T-helper 1 cell (primary cell): ENCODE results near the gene GRIN2C.

Experiments used
- DNase-seq, 5 donors: peaks; one replicate each; pipeline ENCODE4 v3.0.0-alpha.2; 2012 to 2020

The GRIN2C gene

GRCh38 chr17:74818291-74818938 is 41.3 kb downstream of the GRIN2C start:
- no peak for DNase-seq

DNA sequence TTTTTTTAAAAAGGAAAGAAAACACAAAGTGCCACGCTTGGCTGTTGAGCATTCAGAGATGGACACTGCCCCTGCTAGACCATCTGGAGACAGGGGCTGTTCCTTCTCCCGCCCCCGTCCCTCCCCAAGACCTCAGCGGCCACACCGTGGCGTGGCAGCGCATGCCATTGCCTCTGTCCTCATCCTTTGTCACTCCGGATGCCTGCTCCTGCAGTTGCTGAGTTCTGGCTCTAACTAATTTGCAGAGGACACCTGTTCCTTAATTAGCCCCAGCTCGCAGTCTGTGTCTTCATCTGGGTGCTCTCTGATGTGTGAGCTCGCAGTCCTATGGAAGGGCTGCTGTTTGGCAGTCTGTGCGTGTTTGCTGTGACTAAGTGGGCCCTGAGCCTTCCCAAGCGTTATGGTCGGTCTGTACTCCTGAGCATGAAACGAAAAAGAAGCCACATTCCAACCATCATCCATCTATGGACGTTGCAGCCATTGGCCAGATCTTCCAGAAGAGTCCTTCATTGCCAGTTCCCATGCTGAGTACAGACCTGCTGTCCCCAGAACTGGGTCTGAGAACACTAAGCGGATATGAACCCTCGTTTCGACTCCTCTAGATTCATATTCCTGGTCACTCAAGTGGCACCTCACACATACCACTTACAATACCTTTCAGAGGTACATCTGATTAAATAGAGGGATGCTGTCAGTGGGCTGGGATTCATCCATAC is 42.6 kb downstream of the GRIN2C start:
- no peak for DNase-seq

GRCh38 chr17:74815550-74816370 is 43.9 kb downstream of the GRIN2C start:
- DNase-seq, result no peak

DNA sequence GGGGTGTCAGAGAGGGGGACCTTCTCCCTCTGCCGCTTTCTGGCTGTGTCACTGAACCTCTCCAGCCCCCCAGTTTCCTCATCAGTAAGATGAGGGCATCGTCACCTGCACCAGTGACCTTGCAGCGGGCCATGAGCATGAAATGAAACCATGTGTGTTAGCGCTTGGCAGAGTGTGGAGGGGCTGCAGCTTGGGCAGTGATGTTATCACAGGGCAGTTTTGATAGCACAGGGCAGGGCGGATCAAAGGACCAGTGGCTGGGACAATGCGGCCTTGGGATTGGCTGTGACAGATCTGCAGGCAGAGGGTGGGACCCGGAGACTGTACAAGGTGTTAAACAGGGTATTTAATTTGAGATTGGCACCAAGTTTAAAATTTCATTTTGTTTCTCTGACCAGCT is 44.6 kb downstream of the GRIN2C start:
- DNase-seq, result no peak

DNA sequence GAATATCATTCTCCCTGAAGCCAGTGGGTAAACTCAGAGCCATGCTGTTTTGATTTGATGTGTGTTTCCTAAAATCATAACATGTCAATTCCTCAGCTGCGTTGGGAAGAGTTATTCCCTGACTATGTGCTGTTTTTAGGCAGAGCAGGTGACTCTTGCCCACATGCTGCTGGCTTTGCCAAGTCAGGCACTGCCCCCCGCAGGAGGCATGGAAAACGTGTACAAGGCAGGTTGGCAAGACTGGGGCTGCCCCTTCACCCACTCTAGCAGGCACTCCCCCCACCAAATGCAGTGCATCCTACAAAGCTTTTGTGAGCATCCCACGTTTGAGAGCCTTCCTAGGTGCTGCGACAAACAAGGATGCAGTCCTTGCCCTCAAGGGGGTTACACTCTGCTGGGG is 45.2 kb downstream of the GRIN2C start:
- no peak for DNase-seq

- DNase-seq, result no peak
These were observed 47.3 kb downstream of the GRIN2C start for GRCh38 chr17:74812109-74813009.

DNA sequence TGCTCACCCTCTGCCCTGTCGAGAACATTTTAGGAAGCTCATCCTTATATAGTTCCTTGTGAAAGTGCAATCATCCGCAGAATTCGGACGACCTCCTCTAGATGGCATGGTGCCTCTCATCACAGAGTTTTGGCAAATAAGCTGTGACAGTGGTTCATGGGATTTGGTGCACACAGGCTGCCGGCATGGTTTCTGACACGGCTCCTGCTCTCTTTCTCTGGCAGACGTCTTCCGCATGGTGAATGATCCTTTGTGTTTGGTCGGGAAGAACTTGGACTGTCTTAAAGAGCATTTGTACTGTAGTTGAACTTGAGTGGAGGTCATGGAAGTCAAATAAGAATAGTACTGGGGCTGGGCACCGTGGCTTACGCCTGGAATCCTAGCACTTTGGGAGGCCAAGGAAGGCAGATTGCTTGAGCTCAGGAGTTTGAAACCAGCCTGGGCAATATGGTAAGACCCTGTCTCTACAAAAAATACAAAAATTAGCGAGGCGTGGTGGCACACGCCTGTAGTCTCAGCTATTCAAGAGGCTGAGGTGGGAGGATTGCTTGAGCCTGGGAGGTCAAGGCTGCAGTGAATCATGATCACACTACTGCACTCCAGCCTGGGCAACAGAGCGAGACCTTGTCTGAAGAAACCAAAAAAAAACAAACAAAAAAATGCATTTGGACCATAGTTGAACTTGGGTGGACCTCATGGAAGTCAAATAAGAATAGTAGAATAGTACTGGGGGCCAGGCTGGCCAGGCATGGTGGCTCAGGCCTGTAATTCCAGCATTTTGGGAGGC is 48.8 kb downstream of the GRIN2C start:
- DNase-seq, result no peak

GRCh38 chr17:74808714-74809430 is 50.8 kb downstream of the GRIN2C start:
- no peak for DNase-seq

DNA sequence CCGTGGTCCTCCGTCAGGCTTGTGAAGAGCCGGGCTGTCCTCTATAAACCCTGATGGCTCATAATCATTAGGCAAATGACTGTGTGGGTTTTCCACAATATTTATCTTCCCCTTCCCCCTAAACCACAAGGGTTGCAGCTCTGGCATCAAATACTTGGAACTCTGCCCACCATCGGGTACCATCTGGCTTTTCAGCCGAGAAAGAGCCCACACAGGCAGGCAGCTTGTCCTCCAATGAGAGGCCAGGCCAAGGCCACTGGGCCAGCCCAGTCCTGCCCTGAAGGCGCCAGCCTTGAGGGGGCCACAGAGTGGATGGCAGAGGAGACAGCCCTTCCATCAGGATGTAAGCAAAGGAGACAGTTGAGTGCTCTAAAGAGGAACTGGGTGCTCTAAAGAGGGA is 51.8 kb downstream of the GRIN2C start:
- DNase-seq, result no peak

DNA sequence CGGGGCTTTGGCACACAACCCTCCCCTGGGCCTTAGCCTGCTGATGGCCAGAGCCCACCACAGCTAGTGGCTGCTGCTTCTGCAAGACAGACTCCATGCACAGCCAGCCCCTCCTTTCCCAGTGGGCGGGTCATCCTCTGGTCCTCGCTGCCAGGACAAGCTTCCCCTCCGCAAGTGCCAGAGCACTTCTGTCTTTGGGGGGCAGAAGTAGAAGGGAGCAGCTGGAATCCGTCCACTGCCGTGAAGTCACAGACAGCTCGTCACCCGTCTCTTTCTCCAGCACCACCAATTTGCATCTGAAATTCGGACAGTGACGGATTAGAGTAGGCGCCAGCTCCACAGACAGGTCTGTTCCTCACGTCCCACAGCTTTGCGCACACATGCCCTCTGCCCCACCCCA is 52.2 kb downstream of the GRIN2C start:
- DNase-seq, result no peak

DNA sequence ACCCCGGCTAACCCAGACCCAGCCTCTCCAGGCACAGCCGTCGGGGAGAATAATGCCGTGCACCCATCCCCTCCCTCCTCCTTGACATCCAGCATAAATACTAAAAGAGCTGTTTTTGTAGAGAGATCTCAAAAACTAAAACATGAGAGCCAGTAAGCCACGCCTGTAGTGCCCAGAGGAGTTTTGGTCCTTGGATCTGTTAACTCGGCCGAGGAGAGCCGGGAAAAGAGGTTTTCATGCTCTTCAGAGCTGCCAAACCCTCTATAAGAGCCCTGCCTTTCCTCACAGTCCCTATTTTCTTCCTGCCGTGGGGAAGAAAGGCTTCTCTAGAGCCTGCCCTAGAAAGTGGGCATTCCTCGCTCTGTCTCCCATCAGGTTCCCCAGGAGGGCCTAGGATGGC is 53.4 kb downstream of the GRIN2C start:
- DNase-seq, result no peak

DNA sequence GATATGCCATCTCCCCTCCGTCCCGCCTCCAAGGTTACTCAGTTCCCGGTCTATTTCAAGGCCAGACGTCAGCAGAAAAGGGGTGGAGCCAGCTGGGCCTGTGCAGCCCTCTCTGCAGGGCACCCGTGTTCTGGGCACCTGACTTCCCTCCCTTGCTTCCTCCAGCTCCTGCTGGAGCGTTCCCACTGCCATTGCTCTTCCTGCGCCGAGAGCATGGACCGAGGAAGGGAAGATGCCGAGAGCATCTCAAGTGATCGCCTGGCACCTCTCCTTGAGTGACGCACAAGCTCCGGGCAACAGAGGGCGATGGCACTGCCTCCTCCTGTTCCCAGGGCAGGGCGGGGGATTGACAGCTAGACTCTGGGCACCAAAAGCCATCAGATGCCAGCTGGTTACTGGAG is 54.1 kb downstream of the GRIN2C start:
- no peak for DNase-seq

DNA sequence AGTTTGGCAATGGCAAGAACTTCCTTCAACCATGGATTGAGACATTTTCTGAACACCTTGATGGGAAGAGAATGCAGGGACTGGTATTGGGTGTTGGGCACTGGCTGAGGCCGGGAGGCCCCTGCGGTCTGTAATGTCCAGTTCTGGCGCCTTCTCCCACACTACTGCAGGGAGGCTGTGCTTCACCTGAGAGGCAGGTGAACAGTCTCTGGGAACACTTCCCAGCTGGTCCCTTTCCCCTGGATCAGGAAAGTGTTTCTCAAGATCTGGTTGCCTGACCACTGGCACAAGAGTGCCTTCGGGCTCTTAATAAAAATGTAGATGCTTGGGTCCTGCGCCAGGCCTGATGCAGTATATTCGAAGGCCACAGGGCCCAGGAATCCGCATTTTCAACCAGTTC is 55.0 kb downstream of the GRIN2C start:
- no peak for DNase-seq

GRCh38 chr17:74803971-74804370 is 55.7 kb downstream of the GRIN2C start:
- DNase-seq, result no peak

DNA sequence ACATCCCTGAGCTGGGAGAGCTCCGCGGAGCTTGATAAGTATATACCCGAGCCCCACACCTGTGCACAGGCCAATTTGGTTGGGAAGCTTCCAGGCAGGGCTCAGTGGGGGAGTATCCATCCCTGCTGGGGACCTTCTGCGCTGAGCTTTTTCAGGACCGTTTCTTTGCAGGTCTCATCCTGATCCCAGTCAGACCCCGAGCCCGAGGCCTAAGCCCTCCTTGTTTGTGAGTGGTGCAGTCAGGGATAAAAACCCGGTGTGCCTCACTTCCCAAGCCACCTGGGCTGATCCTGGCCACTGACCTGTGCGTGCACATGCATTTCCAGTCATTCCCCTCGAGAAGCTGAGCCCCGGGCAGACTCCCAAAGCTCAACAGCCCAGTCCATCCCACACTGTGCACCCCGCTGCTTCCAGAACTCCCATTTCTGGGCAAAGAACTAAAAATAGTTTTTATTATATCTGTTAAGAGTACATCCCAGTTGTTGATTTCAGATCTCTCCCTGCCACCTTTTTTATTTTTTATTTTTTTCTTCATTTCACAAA is 56.2 kb downstream of the GRIN2C start:
- no peak for DNase-seq

- no peak for DNase-seq
These were observed 57.8 kb downstream of the GRIN2C start for GRCh38 chr17:74801896-74802295.

DNA sequence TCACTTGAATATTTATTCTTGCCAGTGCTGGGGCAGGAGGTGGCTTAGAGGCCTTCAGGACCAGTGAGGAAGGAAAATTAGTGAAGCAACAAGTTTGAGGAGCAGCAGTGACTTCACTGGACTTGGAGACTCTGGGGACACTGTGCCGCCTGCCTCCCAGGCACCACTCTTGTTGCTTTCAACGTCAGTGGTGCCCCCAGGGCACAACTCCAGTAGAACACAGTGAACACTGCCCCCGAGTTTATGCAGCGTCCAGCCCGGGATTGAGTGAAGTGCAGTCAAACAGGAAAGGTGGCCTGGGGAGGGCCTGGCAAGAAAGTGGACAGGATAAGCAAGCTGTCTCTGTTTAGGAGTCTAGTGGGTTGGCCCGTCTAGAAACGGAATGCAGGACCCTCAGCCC is 59.2 kb downstream of the GRIN2C start:
- DNase-seq, result no peak

DNA sequence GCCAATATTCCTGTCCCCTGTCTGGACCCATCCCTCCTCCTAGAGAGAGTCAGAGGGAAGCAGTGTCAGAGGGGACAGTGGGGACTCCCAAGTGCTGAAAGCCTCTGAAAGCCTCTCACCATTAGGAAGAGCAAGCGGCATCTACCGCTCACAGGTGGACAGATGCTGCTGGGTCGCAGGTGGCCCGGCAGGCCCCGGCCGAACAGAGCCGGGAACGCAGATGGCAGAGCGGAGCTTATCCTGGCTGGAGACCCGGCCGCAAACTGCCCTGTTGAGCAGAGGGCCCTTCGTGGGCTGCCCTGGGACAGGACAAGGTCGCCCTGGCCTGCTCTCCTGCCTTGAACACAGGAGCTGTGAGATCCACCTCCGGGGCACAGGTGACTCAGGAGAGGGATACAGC is 60.6 kb downstream of the GRIN2C start:
- no peak for DNase-seq

DNA sequence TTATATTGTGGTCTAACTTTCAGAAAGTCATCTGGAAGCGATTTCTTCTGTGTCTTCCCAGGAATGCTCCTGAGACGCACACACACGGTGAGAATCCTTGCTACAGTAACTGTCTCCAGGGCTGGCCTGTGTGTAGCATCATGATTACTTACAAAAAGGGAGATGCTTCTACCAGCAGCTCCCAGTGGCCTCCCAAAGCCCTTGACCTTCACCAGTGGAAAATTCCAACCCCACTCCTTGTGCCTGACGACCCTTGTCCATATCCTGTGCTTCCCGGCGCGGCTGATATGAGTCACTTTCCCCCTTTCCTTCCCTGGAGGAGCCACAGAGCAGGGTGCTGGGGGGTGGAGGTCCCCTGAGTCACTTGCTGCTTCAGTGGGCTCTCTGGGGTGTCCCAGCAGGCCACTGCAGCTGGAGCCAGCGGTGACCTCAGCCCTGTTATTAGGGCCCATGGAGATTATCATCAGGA is 61.4 kb downstream of the GRIN2C start:
- no peak for DNase-seq

GRCh38 chr17:74797824-74798223 is 61.9 kb downstream of the GRIN2C start:
- no peak for DNase-seq

DNA sequence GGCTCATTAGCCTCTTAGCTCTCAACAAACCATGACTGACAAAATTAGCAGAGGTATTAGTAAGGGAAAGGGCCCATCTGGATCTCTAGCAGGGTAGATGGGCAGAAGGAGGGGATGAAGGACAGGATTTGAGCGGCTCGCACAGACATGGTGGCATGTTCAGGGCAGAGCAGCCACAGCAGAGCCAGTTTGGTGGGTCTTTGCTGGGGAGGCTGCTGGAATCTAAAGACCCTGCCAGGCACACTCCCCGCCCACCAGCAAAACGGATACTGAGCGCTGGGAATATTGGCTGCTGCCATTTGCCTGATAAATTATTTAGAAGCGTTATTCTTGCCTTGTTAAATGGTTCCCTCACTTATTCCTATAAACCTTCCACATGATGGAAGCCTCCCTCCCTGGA is 62.8 kb downstream of the GRIN2C start:
- no peak for DNase-seq
